ENCODE results near the gene SLC25A23.

GRCh38 chr19:6501740-6502648 lies 42.4 kb upstream of the SLC25A23 start, which contains the start of gene TUBB4A:
- TF ChIP-seq, protein P1, sequence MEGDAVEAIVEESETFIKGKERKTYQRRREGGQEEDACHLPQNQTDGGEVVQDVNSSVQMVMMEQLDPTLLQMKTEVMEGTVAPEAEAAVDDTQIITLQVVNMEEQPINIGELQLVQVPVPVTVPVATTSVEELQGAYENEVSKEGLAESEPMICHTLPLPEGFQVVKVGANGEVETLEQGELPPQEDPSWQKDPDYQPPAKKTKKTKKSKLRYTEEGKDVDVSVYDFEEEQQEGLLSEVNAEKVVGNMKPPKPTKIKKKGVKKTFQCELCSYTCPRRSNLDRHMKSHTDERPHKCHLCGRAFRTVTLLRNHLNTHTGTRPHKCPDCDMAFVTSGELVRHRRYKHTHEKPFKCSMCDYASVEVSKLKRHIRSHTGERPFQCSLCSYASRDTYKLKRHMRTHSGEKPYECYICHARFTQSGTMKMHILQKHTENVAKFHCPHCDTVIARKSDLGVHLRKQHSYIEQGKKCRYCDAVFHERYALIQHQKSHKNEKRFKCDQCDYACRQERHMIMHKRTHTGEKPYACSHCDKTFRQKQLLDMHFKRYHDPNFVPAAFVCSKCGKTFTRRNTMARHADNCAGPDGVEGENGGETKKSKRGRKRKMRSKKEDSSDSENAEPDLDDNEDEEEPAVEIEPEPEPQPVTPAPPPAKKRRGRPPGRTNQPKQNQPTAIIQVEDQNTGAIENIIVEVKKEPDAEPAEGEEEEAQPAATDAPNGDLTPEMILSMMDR (IDR thresholded peaks at IDR 0.05) = peak; percentile 22
- TF ChIP-seq EZH2 (IDR thresholded peaks at IDR 0.05) = peak; percentile 60
